ENCODE data around the gene SLMAP.

The SLMAP gene

DNA sequence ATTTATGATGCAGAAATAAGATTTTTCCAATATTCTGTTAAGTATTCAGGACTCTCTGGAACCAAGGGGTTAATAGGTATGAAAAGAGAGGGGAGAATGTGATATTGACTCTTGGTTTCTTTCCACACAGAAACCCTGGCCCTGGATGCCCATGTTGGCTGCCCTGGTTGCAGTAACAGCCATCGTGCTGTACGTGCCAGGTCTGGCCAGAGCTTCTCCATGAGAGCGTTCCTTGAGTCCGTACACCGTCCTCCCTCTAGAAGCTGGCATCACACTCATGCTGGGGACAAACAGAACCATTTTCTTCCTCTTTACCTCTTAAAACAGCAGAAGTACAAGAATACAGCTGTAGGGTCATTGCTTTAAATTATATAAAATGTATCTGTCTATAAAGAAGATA lies 171.1 kb downstream of the SLMAP start:
- DNase-seq = no peak
- intact Hi-C loops (cut with DNase I) = no loop called here

GRCh38 chr3:57927916-57928315 lies 171.8 kb downstream of the SLMAP start:
- intact Hi-C loops (cut with DNase I) = no loop called here
- no peak for DNase-seq

GRCh38 chr3:57928511-57928910 lies 172.4 kb downstream of the SLMAP start:
- intact Hi-C loops (cut with DNase I) = no loop called here

GRCh38 chr3:57929988-57930387 lies 173.9 kb downstream of the SLMAP start:
- DNase-seq = no peak
- intact Hi-C loops (cut with DNase I) = no loop called here

More at GRCh38 chr3:57928511-57928910, 172.4 kb downstream of the SLMAP start:
- no peak for DNase-seq

DNA sequence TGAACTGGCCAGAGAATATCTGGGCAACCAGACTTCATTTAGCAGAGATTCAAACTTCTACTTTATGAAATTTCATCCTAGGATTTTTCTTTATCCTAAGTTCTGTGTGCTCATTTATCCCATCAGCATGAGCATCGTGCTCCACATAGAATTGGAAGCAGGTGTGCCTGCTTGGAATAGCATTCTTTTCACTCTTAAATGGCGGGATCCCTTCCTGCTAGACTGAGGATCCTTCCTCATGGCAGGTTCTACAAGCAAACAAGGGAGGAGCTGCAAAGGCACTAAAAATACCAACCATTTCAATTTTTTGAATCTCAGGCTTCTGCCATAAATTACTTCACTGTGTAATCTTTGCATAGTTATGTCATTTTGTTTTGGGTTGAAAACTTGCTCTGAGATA lies 177.5 kb downstream of the SLMAP start:
- DNase-seq = no peak
- intact Hi-C loops (cut with DNase I) = no loop called here

DNA sequence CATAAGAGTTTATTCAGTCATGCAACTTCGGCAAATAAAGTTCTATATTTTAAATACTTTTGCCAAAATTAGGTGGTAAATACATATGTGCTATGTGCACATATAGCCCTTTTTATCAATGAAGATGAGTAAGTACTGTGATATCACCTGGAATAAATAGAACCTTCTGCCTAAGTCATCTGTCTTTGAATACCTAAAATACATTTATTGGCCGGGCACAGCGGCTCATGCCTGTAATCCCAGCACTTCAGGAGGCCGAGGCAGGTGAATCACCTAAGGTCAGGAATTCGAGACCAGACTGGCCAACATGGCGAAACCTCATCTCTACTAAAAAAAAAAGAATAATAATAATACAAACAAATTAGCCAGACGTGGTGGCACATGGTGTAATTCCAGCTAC lies 178.3 kb downstream of the SLMAP start:
- no peak for DNase-seq

DNA sequence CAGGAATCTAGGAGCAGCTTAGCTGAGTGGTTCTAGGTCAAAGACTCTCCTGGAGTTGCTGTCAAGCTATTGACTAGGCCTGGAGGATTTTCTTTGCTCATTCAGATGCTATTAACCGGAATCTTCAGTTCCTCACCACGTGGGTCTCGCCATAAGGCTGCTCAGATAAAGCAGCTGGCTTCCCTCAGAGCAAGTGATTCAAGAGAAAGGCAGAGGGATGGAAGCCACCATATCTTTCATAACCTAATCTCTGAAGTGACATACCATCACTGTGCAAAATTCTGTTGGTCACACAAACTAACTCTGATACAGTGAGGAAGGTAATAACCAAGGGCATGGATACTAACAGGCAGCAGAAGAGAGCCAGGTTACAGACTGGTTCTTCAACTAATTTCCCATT lies 179.4 kb downstream of the SLMAP start:
- no peak for DNase-seq
- intact Hi-C loops (cut with DNase I) = no loop called here

More for the DNA sequence above, 178.3 kb downstream of the SLMAP start:
- intact Hi-C loops (cut with DNase I) = no loop called here

GRCh38 chr3:57937092-57937491 lies 181.0 kb downstream of the SLMAP start:
- intact Hi-C loops (cut with DNase I) = no loop called here

DNA sequence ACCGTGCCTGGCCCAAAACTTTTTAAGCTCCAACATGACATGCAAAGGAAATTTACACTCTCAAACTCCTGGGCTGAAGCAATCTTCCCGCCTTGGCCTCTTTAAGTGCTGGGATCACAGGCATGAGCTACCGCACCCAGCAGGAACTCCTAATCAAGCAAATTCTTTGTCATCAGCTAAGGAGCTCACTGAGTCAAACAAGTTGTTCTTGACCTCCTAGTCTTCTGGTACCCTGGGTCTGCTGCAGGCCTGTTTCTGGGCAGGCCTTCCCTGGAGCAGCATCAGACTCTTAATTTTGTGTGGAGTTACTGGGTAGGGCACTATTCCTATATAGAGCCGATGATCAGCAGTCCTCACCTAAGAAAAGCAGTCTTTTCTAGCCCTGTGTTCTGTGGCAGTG lies 183.7 kb downstream of the SLMAP start:
- intact Hi-C loops (cut with DNase I) = no loop called here
- DNase-seq = no peak

More at GRCh38 chr3:57937092-57937491, 181.0 kb downstream of the SLMAP start:
- no peak for DNase-seq

GRCh38 chr3:57942388-57942787 lies 186.3 kb downstream of the SLMAP start:
- intact Hi-C loops (cut with DNase I) = no loop called here
- no peak for DNase-seq

- intact Hi-C loops (cut with DNase I) = no loop called here
- DNase-seq = peak in 1 of 10 donors; percentile 14
Measured at GRCh38 chr3:57942872-57943283, 186.8 kb downstream of the SLMAP start.

- DNase-seq = peak in 6 of 10 donors; percentile 17 to 90 (median 46)
- intact Hi-C loops (cut with DNase I) = no loop called here
Measured at GRCh38 chr3:57943525-57944495, 187.7 kb downstream of the SLMAP start.

- intact Hi-C loops (cut with DNase I) = no loop called here
Measured at GRCh38 chr3:57946970-57947381, 190.9 kb downstream of the SLMAP start.

GRCh38 chr3:57948080-57948671 lies 192.1 kb downstream of the SLMAP start:
- peak in 2 of 10 donors; percentile 28 to 37 for DNase-seq
- intact Hi-C loops (cut with DNase I) = no loop called here

More at GRCh38 chr3:57946970-57947381, 190.9 kb downstream of the SLMAP start:
- DNase-seq = no peak

DNA sequence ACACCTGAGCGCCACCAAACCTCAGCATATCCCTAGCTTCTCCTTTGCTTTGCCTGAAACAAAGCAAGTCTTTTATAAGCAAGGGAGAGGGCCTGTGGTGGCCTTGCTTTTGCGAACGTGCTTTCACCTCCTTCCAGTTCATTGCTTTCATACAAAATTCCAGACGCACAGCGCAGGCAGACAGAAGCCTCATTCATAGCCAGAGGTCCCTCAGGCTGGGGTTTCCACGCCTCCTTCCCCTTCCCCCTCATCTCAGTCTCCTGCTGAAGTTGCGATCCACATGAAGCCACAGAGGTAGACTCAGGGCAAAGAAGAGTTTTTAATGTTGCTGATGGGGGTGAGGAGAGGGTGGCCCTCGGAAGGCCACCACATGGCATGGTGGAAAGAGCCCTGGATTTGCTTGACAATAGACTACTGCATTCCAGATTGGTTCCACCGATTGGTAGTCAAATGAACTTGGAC lies 192.7 kb downstream of the SLMAP start:
- intact Hi-C loops (cut with DNase I) = no loop called here
- peak in 2 of 10 donors; percentile 31 to 37 for DNase-seq

GRCh38 chr3:57949344-57949743 lies 193.2 kb downstream of the SLMAP start:
- intact Hi-C loops (cut with DNase I) = no loop called here
- no peak for DNase-seq

DNA sequence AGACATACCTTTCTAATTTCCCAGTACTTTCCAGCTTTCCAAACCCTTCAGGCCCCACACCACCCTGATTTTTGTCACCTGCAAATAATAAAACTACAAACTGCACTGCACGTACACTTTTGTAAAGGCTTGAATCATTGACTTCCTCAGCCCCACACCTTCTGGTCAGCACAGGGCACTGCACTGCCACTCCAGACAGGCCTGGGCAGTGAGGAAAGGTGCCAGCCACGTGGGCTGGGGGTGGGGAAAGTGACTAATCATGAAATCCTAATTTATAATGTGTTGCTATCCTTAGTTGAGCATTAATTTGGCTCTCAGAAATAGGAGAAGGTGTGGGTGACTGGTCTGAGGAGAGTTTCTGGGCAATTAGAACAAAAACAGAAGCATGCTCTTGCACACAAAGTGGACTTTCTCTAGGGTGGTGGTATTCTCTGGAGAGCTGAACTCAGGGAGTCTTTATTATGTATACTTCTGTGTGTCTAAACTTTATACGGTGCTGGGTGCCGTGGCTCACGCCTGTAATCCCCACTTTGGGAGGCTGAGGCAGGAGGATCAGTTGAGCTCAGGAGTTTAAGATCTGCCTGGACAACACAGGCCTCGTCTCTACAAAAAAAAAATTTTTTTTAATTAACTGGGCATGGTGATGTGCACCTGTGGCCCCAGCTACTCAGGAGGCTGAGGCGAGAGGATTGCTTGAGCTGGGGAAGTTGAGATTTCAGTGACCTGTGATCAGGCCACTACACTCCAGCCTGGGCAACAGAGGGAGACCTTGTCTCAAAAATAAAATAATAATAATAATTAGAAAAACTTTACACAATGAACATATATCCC lies 193.9 kb downstream of the SLMAP start:
- DNase-seq = no peak
- intact Hi-C loops (cut with DNase I) = no loop called here

DNA sequence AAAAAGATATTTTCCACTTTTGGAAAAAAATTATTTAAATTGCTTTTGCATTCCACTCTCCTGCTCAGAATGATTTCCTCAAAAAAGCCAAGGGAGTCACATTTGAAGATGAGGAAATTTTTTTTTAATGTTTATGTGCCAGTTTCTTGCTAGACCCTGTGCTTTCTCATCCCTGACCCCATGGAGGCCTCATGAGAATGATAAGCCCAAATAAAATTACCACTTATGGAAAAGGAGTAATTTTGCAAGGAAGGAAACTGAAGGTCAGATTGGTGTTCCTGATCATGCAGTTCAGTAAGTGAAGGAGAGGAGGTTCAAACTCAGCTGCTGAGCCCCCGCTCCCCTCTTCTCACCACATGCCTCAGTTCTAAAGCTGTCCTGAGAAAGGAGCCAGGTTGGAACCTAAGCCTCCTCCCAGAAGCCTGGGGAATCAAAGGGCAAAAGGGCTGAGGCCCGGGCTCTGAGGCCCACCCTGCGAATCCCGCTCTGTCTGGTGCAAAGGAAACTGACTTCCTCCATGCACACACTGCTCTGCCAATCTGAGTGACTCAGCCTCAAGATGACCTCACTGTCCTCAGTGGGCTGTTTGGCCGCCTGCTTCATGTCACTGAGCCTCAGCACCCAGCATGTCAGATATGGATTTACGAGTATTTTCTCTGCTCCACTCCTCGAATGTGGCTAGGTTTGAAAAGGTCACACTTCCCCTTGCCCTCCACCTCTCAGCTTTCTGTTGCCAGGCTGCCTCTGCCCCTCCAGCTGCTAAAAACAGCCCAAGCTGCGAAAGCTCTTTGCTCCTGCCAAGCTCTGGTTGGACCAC lies 195.2 kb downstream of the SLMAP start:
- peak in 4 of 10 donors; percentile 33 to 90 (median 48) for DNase-seq
- intact Hi-C loops (cut with DNase I) = no loop called here

GRCh38 chr3:57952208-57952631 lies 196.1 kb downstream of the SLMAP start:
- peak in 5 of 10 donors; percentile 18 to 88 (median 51) for DNase-seq
- intact Hi-C loops (cut with DNase I) = no loop called here

DNA sequence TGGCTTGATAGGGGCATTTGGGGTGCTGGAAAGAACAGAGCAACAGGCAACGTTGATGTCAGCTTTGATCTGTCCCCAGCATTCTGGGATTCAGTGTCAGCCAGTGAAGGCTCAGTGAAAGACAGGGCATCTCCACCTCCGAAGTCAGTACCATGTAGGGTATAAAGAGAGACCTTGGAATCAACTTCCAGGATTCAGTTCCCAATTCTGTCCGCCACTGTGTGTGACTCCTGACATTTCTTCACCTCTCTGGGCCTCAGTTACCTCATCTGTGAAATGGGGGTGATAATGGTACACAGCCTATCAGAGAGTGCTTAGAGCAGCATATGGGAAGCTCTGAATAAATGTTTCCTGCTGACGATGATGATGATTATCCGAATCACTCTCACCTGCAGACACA lies 196.5 kb downstream of the SLMAP start:
- peak in 1 of 10 donors; percentile 9 for DNase-seq
- intact Hi-C loops (cut with DNase I) = no loop called here
